Colonic mucosa (tissue), 4 donors: Measurements from ENCODE around the gene TET3. TPM values are rescaled to one million over a fixed set of nuclear protein-coding genes. Genes with fewer than 3 reads are reported as not detected.

Experiments used
- DNase-seq: peaks from one replicate; pipeline ENCODE4 v3.0.0-alpha.2; 2020
- H3K27ac ChIP-seq: fragments of 200-600 bp; one replicate; pipeline ENCODE4 v1.8.0; 2021
- H3K27me3 ChIP-seq: fragments of 200-600 bp; one replicate; pipeline ENCODE4 v1.8.0; 2021
- H3K36me3 ChIP-seq: fragments of 200-600 bp; one replicate; pipeline ENCODE4 v1.8.0; 2021
- H3K4me1 ChIP-seq: fragments of 200-600 bp; one replicate; pipeline ENCODE4 v1.8.0; 2021; ENCODE audit warnings: mild to moderate bottlenecking
- H3K4me3 ChIP-seq: fragments of 200-600 bp; one replicate; pipeline ENCODE4 v1.8.0; 2021
- H3K9ac ChIP-seq, 2 donors: one replicate each; pipeline ENCODE4 v1.7.0; 2013; ENCODE audit warnings: control low read depth in 2 of 2, low read depth in 2 of 2, low read length in 2 of 2
- H3K9me3 ChIP-seq: fragments of 200-600 bp; one replicate; pipeline ENCODE4 v1.8.0; 2021
- CTCF ChIP-seq: fragments of 200-600 bp; IDR thresholded peaks from one replicate; pipeline ENCODE4 v1.8.0; 2022; ENCODE audit warnings: antibody characterized with exemption, mild to moderate bottlenecking
- intact Hi-C: fragments of 100-400 bp; cut with DNase I; formaldehyde crosslinking; loops from one replicate; pipeline ENCODE4 v1.14.1; 2022
- total RNA-seq, 2 donors: library from RNA; stranded (reverse); fragmentation: NEBNext Ultra II Directional in 1 of 2; extraction: Animal tissue kit (Norgen Biotek cat#: 25700) in 1 of 2; gene quantifications; one replicate each; pipeline ENCODE4 v1.2.1, GENCODE V29; 2021
- donor health status: healthy.
- donor health status: DM: no; HTN: no; CAD: no.
- donor health status: DM: no; HTN: no; CAD: no.

Gene TET3
- total RNA-seq, 2 donors from 2014 or later = 17.8 to 22.9 TPM

GRCh38 chr2:73972846-73973245 lies 11.9 kb upstream of the TET3 start:
- Histone ChIP-seq H3K9ac (no peak overlapping the region), H3K27ac (no peak overlapping the region), H3K27me3 (no peaks in the 10 kb centered on the region), H3K9me3 (no peaks in the 10 kb centered on the region), H3K4me3 (no peak overlapping the region), H3K4me1 (peaks cover 14% of the 10 kb centered on the region), H3K36me3 (no peaks in the 10 kb centered on the region)
- TF ChIP-seq CTCF = no peak
- intact Hi-C loops = no loop called here
- no peak for DNase-seq

GRCh38 chr2:73975731-73976130 lies 9.0 kb upstream of the TET3 start:
- no peak for TF ChIP-seq CTCF
- H3K9me3 ChIP-seq = no peaks in the 10 kb centered on the region
- intact Hi-C loops = no loop called here
- H3K9ac ChIP-seq = no peak overlapping the region
- H3K4me1 ChIP-seq = peaks cover 13% of the 10 kb centered on the region
- H3K4me3 ChIP-seq = no peak overlapping the region
- H3K27me3 ChIP-seq = no peaks in the 10 kb centered on the region
- no peaks in the 10 kb centered on the region for H3K36me3 ChIP-seq
- no peak overlapping the region for H3K27ac ChIP-seq
- no peak for DNase-seq

GRCh38 chr2:73976803-73977202 lies 7.9 kb upstream of the TET3 start:
- Histone ChIP-seq H3K36me3 (no peaks in the 10 kb centered on the region), H3K9ac (no peak overlapping the region), H3K27me3 (no peaks in the 10 kb centered on the region), H3K9me3 (no peaks in the 10 kb centered on the region), H3K4me1 (peaks cover 7% of the 10 kb centered on the region), H3K4me3 (no peak overlapping the region), H3K27ac (no peak overlapping the region)
- TF ChIP-seq CTCF = no peak
- DNase-seq = no peak
- intact Hi-C loops = no loop called here

GRCh38 chr2:73977466-73977865 lies 7.2 kb upstream of the TET3 start:
- DNase-seq = no peak
- Histone ChIP-seq H3K9me3 (no peaks in the 10 kb centered on the region), H3K27ac (no peak overlapping the region), H3K4me1 (peaks cover 13% of the 10 kb centered on the region), H3K27me3 (no peaks in the 10 kb centered on the region), H3K9ac (no peak overlapping the region), H3K4me3 (no peak overlapping the region), H3K36me3 (no peaks in the 10 kb centered on the region)
- no peak for TF ChIP-seq CTCF
- intact Hi-C loops = no loop called here

- Histone ChIP-seq H3K4me1 (peaks cover 17% of the 10 kb centered on the region), H3K9ac (peak overlapping the region in 1 of 2 donors; percentile 56), H3K27ac (no peak overlapping the region), H3K4me3 (no peak overlapping the region), H3K9me3 (no peaks in the 10 kb centered on the region), H3K27me3 (no peaks in the 10 kb centered on the region), H3K36me3 (no peaks in the 10 kb centered on the region)
- DNase-seq = no peak
- intact Hi-C loops = no loop called here
- no peak for TF ChIP-seq CTCF
Observed at GRCh38 chr2:73979021-73979420, 5.7 kb upstream of the TET3 start.

- Histone ChIP-seq H3K9ac (peak overlapping the region in 1 of 2 donors; percentile 56), H3K4me1 (peaks cover 17% of the 10 kb centered on the region), H3K27me3 (no peaks in the 10 kb centered on the region), H3K27ac (no peak overlapping the region), H3K4me3 (no peak overlapping the region), H3K9me3 (no peaks in the 10 kb centered on the region), H3K36me3 (no peaks in the 10 kb centered on the region)
- intact Hi-C loops = loop anchor here (5.0 to 10.0 kb wide), 2 partner anchors 52 to 155 kb away; partner anchors contain the start of genes DGUOK and STAMBP
- DNase-seq = no peak
- TF ChIP-seq CTCF = no peak
Observed at GRCh38 chr2:73979686-73980085, 5.0 kb upstream of the TET3 start.
